HG02884 (cell line): Measurements from ENCODE around the gene OOSP4A.

Experiments
- ATAC-seq: cut with Tn5 transposase; IDR thresholded peaks from one replicate; pipeline ENCODE4 v1.9.1; 2021; ENCODE audit warnings: mild to moderate bottlenecking, moderate library complexity; ENCODE audit not compliant: unreplicated experiment

Gene OOSP4A

DNA sequence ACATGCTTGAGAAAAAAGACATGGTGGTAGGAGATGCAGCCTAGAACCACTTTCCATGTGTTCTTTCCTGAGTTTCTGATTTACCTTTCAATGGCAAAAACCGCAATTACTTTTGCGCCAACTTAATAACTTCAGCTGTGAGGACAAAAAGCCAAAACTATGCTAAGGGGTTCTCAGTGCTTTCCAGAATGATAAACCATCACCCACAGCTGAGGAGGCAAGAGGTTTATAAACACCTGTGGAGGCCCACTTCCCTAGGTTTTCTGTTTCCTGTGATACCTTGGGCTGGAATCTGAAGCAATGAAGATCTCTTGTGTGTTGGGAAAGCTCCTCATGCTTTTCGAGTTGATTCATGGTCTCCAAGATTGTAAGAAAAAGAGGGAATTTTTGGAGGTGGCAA is at the start of gene OOSP4A:
Gene OOSP4A, plus strand, starts transcription at position 301 of the 400 bp plus-strand sequence. Its CDS starts 0 bp downstream, at position 301.
- ATAC-seq, result no peak

DNA sequence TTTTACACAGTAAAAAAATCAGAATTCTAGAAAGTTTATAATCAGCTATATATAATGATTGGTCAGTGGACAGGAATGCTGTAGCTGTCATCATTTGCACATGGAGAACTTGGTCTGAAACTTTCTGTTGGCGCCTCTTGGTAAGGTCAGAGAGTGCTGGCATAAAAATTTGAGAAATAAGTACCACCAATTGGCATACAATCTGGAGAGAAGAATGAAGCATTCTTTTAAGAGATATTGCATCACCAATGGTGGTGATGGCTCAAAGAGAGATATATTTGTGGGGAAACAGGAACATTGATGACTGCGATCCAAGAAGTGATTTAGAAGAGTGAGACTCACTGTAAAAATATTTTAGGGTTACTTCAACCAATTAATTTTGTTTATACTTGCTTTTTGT is 45.4 kb upstream of the OOSP4A start:
- no peak for ATAC-seq

DNA sequence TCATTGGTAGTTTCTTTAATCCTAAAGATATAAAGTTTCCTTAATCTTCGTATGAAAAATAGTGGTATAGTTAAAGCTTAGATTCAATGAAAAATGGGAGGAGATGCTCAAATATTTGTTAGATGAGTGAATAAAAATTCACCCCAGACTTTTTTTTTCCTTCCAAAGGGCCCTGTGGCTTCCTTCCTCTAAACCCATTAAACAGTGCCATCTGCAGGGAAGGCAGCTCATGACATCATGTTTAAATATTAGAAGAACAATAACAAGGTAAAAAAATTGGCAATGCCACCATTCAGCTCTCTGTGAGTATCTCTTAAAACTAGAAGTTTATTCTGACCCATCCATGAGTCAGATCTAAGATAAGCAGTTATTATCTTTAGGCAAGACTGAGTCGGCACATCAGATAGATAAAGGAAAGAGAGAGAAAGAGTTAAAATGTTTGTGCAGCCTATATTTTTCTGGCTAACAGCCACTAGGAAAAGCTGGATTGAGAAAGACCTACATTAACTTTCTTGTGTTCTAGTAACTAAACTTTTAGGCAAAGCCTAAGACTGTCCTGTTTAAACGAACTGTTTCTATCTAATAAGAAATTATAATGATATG is 44.7 kb upstream of the OOSP4A start:
- no peak for ATAC-seq

DNA sequence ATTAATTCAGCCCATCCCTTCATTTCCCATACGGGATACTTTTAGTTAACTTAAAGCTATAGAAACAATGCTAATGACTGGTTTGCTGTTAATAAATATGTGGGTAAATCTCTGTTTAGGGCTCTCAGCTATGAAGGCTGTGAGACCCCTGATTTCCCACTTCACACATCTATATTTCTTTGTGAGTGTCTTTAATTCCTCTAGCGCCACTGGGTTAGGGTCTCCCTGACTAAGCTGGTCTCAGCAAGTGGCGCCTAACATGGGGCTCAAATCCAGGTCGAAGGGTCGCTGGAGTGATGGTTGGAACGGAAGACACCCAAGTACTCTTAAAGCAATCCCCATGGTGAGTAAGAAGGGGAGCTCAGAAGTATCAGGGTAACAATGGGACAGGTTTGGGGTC is 40.0 kb upstream of the OOSP4A start:
- no peak for ATAC-seq

DNA sequence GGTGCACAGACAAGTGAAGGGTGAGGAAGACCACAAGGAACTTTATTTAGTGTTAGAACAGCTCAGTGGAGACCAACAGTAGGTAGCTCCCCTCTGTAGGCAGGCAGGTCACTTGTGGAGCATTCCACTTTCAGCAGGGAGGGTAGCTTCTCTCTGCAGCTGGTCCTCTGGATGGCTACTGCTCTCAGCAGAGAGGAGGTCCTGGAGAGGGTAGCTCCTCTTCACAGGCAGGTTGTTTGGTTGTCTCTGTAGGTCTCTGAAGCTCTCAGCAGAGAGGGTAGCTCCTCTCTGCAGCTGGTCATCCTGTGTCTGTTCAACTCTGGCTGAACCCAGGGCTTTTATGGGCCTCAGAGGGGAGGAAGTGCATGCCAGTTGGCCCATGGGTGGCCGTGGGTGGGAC is 32.1 kb upstream of the OOSP4A start:
- no peak for ATAC-seq

DNA sequence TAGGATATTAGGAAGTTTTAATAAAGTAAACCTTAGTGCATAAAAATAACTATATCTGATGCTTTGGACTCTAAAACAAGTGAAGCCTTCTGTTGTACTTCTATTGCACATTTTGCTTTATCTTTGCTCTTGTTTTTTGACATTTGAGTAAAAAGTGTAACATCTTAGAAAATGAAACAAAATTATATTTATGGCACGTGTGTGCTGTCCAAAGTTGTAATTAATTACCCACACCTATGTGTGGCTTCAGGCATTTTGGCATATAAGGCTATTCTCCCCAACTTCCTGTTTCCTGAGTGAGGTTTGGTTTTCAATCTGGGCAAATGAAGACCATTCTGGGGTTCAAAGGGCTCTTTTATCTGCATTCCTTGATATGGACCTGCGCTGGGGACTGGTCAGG is 25.7 kb upstream of the OOSP4A start, which contains the start of gene OOSP1:
Gene OOSP1, plus strand, starts transcription at position 301 of the 400 bp plus-strand sequence. Its CDS starts 23 bp downstream, at position 324.
- no peak for ATAC-seq

DNA sequence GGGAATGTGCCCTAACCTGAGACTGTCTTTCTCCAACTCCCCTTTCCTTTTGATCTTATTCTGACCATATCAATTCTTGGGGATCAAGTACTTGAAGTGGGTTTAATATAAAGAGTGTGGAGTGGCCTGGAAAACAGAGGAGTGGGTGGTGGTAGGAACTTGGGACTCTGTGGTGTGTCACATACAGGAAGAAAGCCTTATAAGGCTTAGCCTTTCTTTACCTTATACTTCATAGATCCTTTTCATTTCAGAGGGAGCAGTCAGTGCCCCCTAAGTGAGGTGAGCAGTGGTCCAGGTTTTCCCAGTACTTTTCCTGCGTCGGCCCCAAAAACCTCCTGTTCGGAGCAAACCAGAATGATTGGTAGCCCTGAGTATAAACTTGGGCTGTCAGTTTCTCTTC is 25.1 kb upstream of the OOSP4A start:
- no peak for ATAC-seq

DNA sequence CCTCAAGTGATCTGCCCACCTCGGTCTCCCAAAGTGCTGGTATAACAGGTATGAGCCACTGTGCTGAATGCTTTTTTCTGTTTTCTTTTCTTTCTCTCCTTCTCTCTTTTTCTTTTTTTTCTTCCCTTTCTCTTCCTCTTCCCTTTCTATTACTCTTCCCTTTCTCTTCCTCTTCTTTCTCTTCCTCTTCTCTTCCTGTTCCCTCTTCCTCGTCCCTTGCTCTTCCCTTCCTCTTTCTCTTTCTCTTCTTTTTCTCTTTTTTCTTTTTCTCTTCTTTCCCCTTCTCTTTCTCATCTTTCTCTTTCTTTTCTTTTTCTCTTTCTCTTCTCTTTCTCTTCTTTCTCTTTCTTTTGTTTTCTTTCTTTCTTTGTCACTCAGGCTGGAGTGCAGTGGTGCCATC is 24.4 kb upstream of the OOSP4A start:
- ATAC-seq, result no peak

DNA sequence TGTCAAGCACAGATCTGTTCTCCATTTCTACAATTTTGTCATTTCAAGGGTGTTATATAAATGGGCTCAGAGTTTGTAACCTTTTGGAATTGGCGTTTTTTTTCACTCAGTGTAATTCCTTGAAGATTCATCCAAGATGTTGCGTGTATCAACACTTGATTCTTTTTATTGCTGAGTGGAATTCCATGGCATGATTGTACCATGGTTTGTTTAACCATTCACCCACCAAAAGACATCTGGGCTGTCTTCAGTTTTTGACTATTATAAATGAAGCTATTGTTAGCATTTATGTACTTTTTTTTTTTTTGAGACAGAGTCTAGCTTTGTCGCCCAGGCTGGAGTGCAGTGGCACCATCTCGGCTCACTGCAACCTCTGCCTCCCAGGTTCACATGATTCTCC is 22.7 kb upstream of the OOSP4A start:
- ATAC-seq, result no peak

DNA sequence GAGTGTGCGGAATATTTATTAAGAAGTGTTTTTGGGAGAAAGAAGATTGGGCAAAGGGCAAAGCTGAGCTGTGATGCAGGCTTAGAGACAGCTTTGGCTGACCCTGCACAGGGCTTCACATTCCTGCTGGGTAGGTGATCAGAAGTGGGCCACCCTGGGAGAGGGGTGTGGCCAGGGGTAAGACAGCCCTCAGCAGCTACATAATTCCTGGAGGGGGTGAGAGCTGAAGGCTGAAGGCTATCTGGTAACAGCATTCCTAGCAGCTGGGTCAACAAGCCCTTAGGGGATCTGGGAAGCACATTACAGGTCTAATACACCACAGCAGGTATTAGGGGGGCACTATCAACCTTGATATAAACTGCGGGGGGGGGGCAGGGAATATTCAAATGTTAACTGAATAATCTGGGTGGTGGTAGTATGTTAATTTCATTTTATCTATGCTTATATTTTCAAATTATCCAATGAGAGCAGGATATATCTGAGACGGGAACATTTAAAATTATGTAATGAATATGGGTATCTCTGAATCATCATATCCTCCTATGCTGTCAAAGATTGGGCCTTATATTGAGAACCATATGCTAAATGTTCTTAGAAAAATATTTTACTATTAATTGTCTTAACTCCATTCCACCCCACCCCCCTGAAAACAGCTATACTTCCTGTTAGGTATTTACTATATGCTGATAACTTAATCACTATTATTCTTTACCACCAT is 19.7 kb upstream of the OOSP4A start:
- no peak for ATAC-seq

DNA sequence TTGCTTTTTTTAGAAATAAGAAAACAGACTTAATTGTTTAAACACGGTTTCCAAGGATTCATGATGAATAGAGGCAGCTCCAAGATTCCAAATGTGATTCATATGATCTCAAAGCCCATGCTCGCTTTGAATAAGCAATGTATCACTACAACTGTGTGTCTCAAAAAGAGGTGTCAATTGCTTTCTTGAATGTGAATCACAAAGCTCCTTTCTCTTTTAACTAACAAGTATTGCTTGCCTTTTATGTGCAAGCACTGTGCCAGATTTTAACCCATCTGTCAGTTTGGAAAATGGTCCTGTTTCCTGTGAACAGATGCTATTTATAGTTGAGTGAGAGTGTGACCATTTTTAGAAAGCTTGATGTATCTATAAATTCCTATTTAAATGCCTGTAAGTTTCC is 19.1 kb upstream of the OOSP4A start:
- no peak for ATAC-seq

DNA sequence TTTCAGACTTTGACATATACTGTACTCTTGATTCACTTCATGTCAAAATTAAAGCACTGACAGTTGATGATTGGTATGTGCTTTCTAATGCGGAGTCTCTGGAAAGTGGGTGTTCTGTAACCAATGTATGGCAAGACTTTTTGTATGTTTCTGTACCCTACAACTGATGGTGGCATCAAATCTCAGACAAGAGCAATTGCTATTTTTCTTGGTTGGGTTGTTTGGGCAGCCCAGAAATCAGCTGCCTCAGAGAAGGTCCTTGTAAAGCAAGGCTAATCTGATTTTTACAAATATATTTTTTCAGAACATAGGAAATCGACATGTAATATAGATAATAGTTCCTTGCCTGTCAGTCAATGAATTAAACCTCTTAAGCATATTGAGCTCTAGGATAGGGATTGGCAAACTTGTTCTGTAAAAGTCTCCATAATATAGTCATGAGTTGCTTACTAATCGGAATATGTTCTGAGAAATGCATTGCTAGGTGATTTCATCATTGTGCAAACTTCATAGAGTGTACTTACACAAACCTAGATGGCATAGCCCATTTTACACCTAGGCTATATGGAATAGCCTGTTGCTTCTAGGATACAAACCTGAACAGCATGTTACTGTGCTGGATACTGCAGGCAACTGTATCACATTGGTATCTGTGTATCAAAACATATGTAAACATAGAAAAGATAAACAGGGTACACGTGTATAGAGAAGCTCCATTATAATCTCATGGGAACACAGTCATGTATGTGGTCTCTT is 10.2 kb upstream of the OOSP4A start:
- no peak for ATAC-seq

DNA sequence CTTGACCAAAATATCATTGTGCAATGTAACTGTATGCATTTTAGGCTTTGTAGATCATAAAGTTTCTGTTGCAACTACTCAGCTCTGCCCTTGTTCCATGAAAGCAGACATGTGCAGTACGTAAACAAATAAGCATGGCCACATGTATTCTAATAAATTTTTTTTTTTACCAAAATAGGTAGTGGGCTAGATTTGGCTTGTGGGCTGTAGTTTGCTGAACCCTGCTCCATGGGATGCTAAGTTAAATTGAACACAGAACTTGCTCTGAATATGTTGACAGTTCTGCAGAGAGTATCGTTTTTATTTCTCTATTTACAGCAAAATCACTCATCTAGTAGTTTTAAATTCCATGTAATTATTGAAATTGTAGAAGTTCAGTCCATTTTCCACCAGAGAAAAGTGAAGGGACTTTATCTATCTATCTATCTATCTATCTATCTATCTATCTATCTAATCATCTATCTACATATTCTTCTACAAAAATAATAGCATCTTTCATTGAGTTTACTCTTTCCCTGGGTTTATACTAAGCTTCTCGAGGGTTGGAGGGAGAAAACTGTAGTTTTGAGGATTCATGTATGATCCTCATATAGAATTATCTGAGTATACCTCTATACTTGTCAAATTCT is 9.5 kb upstream of the OOSP4A start:
- ATAC-seq, result no peak

DNA sequence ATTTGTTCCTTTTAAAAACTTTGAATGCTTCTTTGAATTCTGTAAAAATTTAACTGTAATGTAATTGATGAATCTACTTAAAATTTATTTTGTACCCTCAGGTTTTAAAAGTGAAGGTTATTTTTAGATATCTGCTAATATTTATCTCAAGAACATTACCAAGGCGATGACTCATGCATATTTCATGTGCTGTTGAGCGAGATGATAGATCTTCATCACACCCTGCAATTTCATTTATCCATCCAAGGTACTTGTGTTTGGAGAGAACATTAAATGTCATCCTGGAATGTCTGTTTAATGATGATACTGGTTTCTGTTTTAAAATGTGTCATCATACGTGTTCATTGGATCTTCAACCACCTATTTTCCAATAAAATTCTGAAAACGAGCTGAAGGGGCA is 6.7 kb upstream of the OOSP4A start:
- no peak for ATAC-seq

DNA sequence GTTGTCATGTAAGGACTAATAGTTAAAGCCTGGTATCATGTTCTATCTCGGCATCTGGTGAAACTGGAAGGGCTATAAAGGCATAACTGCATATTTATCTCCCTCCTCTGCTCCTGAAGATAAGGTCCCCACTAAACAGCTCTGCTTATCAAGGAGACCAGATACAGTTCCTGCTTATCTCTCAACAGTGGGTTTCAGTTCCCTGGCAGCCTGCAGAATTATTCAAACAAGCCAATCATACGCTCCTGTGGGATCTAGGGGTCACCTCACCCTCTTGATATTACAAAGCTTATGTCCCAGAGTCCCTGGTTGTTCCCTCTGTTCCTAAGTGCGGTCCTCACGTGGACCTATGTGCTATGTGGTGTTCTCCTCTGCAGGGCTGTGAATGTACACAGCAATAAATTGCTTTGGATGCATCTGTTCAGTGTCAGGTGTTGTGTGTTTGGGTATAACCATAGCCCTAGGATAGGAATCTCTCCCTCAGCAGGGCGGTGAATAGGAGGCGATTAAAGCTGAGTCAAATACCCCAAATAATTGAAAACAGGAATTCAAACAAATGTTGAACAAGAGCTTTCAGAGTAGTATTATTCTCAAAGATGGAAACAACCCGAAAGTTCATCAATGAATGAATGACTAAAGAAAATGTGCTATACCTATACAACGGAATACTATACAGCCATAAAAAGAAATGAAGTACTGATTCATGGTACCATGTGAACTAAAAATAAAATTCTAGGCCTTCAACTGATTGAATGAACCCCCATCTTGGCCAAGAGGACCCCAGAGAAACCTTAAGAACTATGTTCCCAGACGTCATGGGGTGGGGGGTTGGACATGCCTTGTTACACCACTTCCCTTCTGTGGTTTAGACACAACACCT is 3.1 kb upstream of the OOSP4A start:
- no peak for ATAC-seq

DNA sequence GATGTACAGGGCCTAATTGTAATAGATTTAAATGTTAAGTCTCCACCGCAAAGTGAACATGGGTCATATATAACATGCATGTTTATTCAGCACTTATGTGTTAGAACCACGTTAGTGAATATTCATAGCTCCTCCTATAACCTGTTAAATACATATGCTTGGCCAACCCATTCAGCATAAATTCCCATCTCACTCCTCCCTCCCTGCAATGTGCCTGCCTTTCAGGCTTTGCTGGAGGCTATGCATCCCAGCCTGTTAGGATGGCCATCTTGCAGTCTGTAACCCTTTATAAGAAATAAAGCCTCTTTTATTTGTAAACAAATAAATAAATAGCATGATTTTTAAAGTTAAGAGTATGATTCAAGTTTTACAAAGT is 1.7 kb upstream of the OOSP4A start:
- no peak for ATAC-seq

DNA sequence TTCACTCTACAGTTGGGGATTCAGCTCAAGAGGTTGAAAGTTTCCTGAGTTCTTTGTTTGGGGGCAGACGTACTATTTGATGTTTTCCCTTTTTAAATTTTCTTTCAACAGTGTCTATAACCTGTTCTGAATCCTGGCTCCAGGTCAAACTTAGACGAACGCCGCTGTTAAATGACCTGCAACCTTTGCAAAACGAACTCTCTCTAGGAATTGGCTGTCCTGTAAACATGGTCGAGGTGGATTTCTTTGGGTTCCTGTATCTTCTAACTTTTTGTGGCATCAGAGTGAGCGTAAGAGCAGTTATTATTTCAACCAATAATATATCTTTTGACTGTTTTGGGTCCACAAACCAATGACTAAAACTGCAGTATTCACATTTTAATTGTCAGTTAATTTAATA is 1.6 kb downstream of the OOSP4A start:
- no peak for ATAC-seq

DNA sequence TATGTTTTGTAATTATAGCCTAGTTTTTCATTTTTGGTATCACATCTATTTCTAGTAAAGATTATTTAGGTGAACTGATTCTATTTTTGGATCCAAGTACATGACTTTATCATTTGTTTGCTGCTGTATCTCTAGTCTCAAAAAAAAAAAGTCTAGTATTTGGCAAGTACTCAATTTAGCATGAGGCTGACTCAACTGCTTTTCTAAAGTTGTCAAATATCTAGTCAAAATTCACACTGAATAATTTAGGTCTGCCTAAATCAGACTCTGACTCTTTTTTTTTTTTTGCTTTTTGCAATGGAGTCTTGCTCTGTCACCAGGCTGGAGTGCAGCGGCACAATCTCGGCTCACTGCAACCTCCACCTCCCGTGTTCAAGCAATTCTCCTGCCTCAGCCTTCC is 2.4 kb downstream of the OOSP4A start:
- ATAC-seq, result no peak

DNA sequence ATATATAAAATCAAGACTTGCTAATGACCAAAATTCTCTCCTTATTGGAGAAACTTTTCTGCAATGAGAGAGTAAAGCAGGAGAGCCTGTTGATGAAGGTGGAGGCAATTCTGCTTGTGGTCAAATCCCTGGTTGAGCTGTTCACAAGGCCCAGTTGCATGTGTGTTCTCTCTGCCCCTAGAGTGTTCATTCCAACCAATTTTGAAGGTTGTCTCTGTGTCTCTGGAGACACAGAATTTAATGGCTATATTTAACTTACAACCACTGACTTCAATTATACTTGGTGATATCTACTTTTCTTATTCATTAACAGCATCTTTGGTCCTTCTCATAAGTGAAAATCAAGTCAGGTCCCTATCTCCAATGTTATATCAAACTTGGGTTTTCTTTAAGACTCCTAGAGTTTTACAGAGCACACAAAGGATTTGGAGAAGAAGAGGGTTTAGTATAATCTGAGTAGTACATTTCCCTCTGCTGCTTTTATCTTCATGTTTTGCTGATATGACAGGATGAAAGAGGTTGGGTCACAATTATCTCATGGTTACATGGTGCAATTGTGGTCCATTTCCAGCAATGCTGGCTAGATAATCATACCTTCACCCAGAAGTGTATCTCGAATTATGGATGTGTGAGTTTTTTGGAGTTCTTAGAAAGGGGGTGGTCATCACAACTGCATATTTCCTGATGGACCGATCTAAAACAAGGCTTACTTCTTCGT is 4.0 kb downstream of the OOSP4A start:
- ATAC-seq, result no peak

DNA sequence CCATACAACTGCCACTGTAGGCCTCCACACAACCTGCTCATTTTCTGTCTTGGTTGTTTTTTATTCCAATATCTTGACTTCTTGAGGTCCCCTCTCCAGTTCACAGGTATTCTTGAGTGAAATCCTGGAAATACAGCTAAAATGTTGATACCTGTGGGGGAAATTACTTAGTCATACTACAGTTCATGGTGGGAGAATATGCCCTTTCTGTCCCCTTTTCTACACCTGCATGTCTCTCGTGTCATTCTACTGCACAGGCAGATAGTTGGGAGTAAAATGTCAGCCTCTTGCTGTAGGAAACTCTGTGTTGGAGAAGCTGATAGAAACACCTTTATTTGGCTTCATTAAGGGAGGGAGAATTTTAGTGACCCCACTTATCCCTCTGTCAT is 4.6 kb downstream of the OOSP4A start:
- no peak for ATAC-seq
